Smooth muscle cell of the brain vasculature (primary cell): ENCODE data around the gene OR6B1.

ENCODE experiments used
- DNase-seq: peaks from one replicate; pipeline ENCODE4 v3.0.0-alpha.2; 2012; ENCODE audit warnings: low read depth, low spot score

OR6B1 gene

GRCh38 chr7:144000020-144000419, at the start of gene OR6B1:
Gene OR6B1 (plus strand): TSS chr7:144000320. CDS start chr7:144003997, 3,677 bp downstream.
- DNase-seq = no peak

- DNase-seq = no peak
Measured at GRCh38 chr7:143953421-143953820, 46.7 kb upstream of the OR6B1 start.

- DNase-seq = no peak
Measured at GRCh38 chr7:143954135-143954534, 46.0 kb upstream of the OR6B1 start.

GRCh38 chr7:143954544-143954943, 45.6 kb upstream of the OR6B1 start, which contains the start of gene OR2F1:
Gene OR2F1 (plus strand): TSS chr7:143954844. CDS start chr7:143959971, 5,127 bp downstream.
- DNase-seq = no peak

GRCh38 chr7:143958781-143959180, 41.3 kb upstream of the OR6B1 start:
- DNase-seq = no peak

GRCh38 chr7:143960813-143961610, 39.1 kb upstream of the OR6B1 start:
- no peak for DNase-seq

- DNase-seq = no peak
Measured at GRCh38 chr7:143965280-143965679, 34.8 kb upstream of the OR6B1 start.

- DNase-seq = no peak
Measured at GRCh38 chr7:143967398-143967797, 32.7 kb upstream of the OR6B1 start.

- DNase-seq = no peak
Measured at GRCh38 chr7:143973870-143974416, 26.2 kb upstream of the OR6B1 start.

- DNase-seq = no peak
Measured at GRCh38 chr7:143974459-143974858, 25.7 kb upstream of the OR6B1 start.

- no peak for DNase-seq
Measured at GRCh38 chr7:143975617-143976016, 24.5 kb upstream of the OR6B1 start.

- DNase-seq = no peak
Measured at GRCh38 chr7:143978585-143978984, 21.5 kb upstream of the OR6B1 start.

GRCh38 chr7:143979359-143979758, 20.8 kb upstream of the OR6B1 start:
- no peak for DNase-seq

GRCh38 chr7:143979998-143980397, 20.1 kb upstream of the OR6B1 start:
- no peak for DNase-seq

GRCh38 chr7:143980746-143981510, 19.2 kb upstream of the OR6B1 start:
- no peak for DNase-seq

GRCh38 chr7:143983960-143984359, 16.2 kb upstream of the OR6B1 start:
- no peak for DNase-seq

GRCh38 chr7:143987513-143987912, 12.6 kb upstream of the OR6B1 start:
- DNase-seq = no peak

- no peak for DNase-seq
Measured at GRCh38 chr7:143988976-143989745, 11.0 kb upstream of the OR6B1 start.

GRCh38 chr7:143992670-143993069, 7.5 kb upstream of the OR6B1 start:
- no peak for DNase-seq

- no peak for DNase-seq
Measured at GRCh38 chr7:143993924-143994323, 6.2 kb upstream of the OR6B1 start.

- no peak for DNase-seq
Measured at GRCh38 chr7:144001543-144001942, 1.4 kb downstream of the OR6B1 start.

- DNase-seq = no peak
Measured at GRCh38 chr7:144004703-144005102, 4.6 kb downstream of the OR6B1 start.
